Measurements from ENCODE around the gene NTMT2.
A peak's percentile ranks its signal among the peaks of the same experiment; 100 is the strongest.

NTMT2 gene

DNA sequence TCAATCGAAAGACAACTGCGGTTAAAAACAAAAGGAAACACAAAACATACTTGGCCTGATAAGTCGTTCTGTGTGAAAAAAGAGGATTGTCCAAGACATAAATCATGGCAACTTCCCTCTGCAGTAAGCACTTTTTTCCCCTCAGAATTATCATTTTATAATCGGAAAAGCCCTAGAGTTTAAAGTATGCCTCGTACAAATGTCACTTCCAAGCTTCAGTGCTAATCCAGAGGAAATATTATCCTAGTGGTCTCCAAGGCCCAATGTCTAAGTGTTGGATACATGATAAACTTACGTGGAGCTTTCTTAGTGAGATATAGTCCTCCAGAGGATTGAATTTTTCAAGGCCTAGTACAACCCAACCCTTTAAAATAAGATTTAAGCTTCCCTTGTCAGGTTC, 11.2 kb upstream of the NTMT2 start:
- Mint-ChIP-seq H3K4me1 (peaks cover 21% of the 10 kb centered on the region), H3K36me3 (ENCODE audit: low read depth) (no peaks in the 10 kb centered on the region), H3K9me3 (no peaks in the 10 kb centered on the region), H3K27ac (no peak overlapping the region), H3K4me3 (no peak overlapping the region), H3K27me3 (ENCODE audit: low read depth, poor library complexity) (no peaks in the 10 kb centered on the region)
- no peak for DNase-seq
- TF ChIP-seq, protein P1, sequence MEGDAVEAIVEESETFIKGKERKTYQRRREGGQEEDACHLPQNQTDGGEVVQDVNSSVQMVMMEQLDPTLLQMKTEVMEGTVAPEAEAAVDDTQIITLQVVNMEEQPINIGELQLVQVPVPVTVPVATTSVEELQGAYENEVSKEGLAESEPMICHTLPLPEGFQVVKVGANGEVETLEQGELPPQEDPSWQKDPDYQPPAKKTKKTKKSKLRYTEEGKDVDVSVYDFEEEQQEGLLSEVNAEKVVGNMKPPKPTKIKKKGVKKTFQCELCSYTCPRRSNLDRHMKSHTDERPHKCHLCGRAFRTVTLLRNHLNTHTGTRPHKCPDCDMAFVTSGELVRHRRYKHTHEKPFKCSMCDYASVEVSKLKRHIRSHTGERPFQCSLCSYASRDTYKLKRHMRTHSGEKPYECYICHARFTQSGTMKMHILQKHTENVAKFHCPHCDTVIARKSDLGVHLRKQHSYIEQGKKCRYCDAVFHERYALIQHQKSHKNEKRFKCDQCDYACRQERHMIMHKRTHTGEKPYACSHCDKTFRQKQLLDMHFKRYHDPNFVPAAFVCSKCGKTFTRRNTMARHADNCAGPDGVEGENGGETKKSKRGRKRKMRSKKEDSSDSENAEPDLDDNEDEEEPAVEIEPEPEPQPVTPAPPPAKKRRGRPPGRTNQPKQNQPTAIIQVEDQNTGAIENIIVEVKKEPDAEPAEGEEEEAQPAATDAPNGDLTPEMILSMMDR (IDR thresholded peaks at IDR 0.05): no peak

DNA sequence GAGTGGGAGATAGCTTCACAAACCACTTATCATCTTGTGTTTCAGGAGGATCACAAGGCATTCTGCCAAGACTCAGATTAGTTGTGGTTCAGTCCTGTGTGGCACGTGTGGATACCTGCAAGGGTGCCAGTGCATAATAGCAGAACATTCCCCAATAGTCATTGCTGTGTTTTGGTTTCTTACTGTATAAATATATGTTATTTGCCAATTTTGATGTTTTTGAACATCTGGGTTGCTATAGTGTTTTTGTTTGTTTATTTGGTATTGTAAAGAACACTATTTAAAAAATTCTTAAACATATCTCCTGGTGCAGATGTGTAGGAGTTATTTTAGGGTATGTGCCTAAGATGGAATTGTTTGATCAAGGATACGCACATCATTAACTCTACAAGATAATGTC, 5.4 kb upstream of the NTMT2 start:
- Mint-ChIP-seq H3K4me1 (peaks cover 14% of the 10 kb centered on the region), H3K27ac (no peak overlapping the region), H3K36me3 (ENCODE audit: low read depth) (no peaks in the 10 kb centered on the region), H3K4me3 (no peak overlapping the region), H3K9me3 (peaks cover 5% of the 10 kb centered on the region), H3K27me3 (ENCODE audit: low read depth, poor library complexity) (no peaks in the 10 kb centered on the region)
- TF ChIP-seq, protein P1 (IDR thresholded peaks at IDR 0.05): no peak
- DNase-seq: no peak

DNA sequence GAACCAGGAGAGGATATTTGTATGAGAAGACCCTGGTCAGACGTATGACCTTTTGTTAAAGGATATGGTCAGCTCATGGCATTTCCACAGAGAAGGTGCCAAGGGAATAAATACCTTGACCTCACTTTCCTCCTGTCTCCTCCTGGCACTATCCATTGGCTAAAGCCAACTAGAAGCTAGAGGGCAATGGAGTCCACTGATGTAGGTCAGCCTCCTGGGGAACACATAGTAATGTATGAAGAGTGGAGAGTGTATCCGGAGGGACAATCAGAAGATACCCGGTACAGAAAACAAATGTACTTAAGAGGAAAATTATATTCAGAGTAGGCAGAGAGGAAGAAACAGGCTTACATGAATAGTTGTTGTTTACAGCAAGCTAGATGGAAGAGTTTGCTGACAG, 698 bp upstream of the NTMT2 start:
- DNase-seq: no peak
- Mint-ChIP-seq H3K27ac (peak overlapping the region; percentile 8), H3K9me3 (peaks cover 5% of the 10 kb centered on the region), H3K27me3 (ENCODE audit: low read depth, poor library complexity) (no peaks in the 10 kb centered on the region), H3K4me3 (no peak overlapping the region), H3K36me3 (ENCODE audit: low read depth) (no peaks in the 10 kb centered on the region), H3K4me1 (peaks cover 37% of the 10 kb centered on the region)
- TF ChIP-seq, protein P1 (IDR thresholded peaks at IDR 0.05): no peak

DNA sequence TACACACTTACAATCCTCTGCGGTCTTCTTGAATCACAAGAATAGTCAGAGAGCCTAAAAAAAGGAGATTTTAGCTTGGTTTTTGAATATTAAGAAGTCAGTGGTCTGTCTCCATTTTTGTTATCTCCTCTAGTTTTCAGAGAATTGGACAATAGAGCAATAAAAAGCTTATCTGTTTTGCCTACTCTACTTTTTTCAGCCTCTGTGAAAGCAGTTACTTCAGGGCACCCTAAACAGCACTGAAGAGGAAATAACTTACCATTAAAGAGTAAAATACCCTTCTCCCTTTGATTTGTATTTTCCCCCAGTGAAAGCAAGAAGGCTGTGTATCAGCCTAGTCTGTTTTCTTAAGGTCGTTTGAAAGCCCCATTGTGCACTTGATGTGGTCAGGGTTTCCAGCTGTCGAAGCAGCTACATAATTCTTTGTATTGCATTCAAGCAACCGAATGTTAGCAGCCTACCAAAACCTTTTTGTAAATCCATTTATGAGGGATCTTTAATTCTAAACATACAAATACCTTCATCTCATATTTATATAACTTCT, 1.0 kb downstream of the NTMT2 start:
- Mint-ChIP-seq H3K27ac (no peak overlapping the region), H3K36me3 (ENCODE audit: low read depth) (no peaks in the 10 kb centered on the region), H3K27me3 (ENCODE audit: low read depth, poor library complexity) (no peaks in the 10 kb centered on the region), H3K9me3 (peaks cover 5% of the 10 kb centered on the region), H3K4me3 (no peak overlapping the region), H3K4me1 (peaks cover 33% of the 10 kb centered on the region)
- DNase-seq: no peak
- TF ChIP-seq, protein P1 (IDR thresholded peaks at IDR 0.05): no peak

DNA sequence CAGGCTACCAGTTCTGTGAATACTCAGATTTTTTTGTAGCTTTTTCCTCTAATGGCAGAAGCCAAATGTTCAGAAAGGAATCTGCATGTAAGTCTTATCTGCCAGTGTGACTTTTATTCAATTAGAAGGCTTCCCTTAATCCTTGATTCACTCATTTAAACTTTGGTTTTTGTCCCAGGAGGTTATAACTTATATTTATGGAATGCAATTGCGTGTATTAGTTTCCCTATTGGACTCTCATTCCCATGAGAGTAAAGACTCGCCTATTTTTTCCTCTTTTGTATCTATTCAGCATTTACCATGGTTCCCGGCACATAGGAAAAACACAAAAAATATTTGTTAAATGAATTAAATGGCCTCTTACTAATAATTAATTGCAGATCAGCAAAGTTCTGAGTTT, 3.5 kb downstream of the NTMT2 start:
- TF ChIP-seq, protein P1 (IDR thresholded peaks at IDR 0.05): no peak
- Mint-ChIP-seq H3K4me1 (peaks cover 31% of the 10 kb centered on the region), H3K27ac (no peak overlapping the region)

DNA sequence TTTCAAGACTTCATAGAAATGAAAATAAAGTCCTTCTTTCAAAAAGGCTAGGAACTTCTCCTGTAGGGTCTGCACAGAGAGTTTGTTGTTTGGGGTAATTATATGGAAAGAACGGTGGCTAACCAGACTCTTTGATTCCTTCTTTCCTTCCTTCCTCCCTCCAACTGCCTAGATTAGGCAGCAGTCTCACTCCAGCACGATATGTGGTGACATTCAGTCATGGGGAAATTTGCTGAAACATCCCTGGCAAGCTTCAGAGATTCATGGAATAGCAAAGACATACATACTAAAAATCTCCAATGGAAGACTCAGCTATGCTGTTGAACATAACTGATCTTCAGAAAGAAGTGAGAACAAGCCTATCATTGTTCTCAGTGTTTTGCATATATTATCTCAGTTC, 4.3 kb downstream of the NTMT2 start:
- no peaks in the 10 kb centered on the region for H3K36me3 Mint-ChIP-seq (ENCODE audit: low read depth)
- peak overlapping the region; percentile 21 for H3K27ac Mint-ChIP-seq
- H3K4me1 Mint-ChIP-seq: peaks cover 26% of the 10 kb centered on the region
- no peak for DNase-seq
- no peak overlapping the region for H3K4me3 Mint-ChIP-seq
- no peaks in the 10 kb centered on the region for H3K27me3 Mint-ChIP-seq (ENCODE audit: low read depth, poor library complexity)
- TF ChIP-seq, protein P1 (IDR thresholded peaks at IDR 0.05): no peak
- no peaks in the 10 kb centered on the region for H3K9me3 Mint-ChIP-seq

More for the DNA sequence above, 3.5 kb downstream of the NTMT2 start:
- Mint-ChIP-seq H3K4me3 (no peak overlapping the region), H3K9me3 (peaks cover under 1% of the 10 kb centered on the region), H3K36me3 (ENCODE audit: low read depth) (no peaks in the 10 kb centered on the region), H3K27me3 (ENCODE audit: low read depth, poor library complexity) (no peaks in the 10 kb centered on the region)
- no peak for DNase-seq
